22Rv1 (cell line): ENCODE measurements around the gene JPT2.

Experiments
- H3K27ac ChIP-seq: fragments of 450-650 bp; 2 replicates; pipeline ENCODE4 v1.5.1; 2017
- ZFX ChIP-seq: fragments of 450-650 bp; IDR thresholded peaks from 2 replicates; pipeline ENCODE4 v1.6.1; 2017; ENCODE audit warnings: antibody characterized with exemption, borderline replicate concordance
- TF ChIP-seq, protein P1 (sequence below): fragments of 450-650 bp; IDR thresholded peaks from 2 replicates; pipeline ENCODE4 v1.5.1; 2017; ENCODE audit warnings: mild to moderate bottlenecking

Gene JPT2

DNA sequence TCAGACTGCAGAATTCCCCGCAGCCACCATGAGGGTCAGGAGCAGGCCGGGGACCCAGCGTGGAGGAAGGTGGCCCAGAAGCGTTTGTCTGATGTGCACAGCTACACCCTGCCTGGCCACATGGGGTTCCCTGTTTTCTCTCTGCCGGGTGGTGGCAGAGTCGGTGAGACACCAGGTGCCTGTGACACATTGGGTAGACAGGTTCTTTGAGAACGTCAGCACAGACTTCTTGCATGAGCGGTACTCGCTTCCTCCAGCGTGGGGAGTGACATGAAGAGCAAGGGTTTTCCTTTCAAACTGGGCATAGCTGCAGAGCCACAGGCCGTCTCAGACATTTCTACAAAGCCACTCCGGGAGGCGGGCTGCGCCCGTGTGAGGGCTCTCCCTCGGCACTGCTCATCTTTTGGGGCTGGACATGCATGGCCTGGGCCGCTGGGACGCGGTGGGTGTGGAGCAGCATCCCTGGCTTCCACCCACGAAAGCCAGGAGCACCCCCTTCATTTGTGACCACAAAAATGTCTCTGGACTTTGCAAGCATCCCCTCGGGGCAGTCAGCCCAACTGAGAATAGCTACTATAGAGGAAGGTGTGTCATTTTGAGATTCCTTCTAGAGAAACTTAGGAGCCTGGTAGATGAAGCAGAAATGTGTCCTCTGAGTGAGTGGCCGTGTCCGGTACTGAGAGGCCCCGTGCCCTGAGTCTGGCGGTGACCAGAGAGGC lies 67.3 kb downstream of the JPT2 start:
- no peak overlapping the region for H3K27ac ChIP-seq
- TF ChIP-seq, protein P1, sequence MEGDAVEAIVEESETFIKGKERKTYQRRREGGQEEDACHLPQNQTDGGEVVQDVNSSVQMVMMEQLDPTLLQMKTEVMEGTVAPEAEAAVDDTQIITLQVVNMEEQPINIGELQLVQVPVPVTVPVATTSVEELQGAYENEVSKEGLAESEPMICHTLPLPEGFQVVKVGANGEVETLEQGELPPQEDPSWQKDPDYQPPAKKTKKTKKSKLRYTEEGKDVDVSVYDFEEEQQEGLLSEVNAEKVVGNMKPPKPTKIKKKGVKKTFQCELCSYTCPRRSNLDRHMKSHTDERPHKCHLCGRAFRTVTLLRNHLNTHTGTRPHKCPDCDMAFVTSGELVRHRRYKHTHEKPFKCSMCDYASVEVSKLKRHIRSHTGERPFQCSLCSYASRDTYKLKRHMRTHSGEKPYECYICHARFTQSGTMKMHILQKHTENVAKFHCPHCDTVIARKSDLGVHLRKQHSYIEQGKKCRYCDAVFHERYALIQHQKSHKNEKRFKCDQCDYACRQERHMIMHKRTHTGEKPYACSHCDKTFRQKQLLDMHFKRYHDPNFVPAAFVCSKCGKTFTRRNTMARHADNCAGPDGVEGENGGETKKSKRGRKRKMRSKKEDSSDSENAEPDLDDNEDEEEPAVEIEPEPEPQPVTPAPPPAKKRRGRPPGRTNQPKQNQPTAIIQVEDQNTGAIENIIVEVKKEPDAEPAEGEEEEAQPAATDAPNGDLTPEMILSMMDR, result no peak
- TF ChIP-seq ZFX, result no peak

DNA sequence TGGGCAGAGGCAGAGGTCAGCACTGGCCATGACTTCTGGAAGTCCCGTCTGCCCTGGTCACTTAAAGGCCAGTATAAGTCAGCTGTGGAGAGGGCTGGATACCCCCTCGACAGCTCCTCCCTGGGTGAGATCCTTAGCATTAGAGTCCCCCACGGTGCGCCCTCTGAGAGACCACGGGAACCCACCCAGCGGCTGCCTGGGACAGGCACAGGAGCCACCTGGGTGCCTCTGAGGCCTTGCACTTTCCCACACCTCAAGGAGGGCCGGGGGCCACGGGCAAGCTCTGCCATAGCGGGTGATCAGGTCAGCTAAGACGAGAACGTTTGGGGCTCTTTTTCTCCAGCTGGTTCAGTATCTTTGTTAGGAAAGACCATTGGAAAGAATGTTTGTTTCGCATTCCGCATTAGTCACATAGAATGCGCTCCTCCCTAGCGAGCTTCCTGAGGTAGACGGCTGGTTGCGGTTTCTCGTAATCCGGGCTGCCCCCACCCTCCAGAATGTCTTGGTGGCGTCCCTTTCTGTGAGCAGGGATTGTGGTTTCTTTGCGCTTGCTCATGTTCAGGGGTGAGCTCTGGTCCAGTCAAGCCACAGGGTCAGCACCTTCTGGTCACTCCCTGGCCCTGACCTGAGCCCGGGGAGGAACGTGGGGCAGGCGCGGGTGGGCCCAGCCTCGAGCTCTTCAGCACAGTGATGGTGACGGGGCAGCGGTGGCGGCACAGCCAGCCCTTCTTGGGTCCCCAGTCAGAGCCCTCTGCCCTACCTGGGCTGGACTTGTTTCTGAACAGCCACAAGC lies 68.0 kb downstream of the JPT2 start:
- TF ChIP-seq, protein P1, result no peak
- TF ChIP-seq ZFX, result no peak
- no peak overlapping the region for H3K27ac ChIP-seq

DNA sequence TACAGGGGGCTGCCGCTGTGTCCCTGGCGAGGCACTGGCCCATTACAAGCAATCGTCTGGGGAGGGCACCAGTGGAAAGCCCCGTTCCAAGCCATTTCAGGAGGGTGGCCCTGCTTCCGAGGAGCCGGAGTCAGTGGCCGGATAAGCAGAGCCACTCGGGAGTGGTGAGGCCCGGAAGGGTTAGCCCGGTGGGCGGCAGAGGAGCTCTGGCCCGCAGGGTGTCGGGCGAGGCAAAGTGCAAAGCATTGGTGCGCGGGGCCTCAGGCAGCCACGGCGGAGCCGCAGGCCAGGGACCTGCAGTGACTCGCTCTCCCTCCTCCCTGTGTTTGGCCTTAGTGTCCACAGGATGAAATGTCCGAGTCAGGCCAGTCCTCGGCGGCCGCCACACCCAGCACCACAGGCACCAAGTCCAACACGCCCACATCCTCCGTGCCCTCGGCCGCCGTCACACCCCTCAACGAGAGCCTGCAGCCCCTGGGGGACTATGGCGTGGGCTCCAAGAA lies 68.7 kb downstream of the JPT2 start:
- TF ChIP-seq, protein P1, result no peak
- no peak for TF ChIP-seq ZFX
- no peak overlapping the region for H3K27ac ChIP-seq

DNA sequence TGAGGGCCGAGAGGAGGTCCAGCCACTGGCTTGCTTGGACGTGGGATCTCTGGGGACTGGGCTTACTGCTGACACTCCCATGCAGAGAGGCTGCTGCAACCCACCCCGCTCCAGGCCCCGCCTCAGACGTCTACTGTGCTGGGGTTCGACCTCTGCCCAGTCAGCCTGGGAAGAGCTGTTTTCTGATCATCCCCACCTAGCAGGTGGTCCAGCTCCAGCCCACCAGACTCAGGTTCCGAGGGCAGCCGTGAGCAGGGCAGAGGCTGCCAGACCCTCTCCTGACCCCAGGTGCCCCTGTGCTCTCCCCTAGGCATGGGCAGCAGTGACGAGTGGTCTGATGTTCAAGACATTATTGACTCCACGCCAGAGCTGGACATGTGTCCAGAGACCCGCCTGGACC lies 69.9 kb downstream of the JPT2 start:
- no peak overlapping the region for H3K27ac ChIP-seq
- TF ChIP-seq ZFX, result no peak
- TF ChIP-seq, protein P1, result no peak

DNA sequence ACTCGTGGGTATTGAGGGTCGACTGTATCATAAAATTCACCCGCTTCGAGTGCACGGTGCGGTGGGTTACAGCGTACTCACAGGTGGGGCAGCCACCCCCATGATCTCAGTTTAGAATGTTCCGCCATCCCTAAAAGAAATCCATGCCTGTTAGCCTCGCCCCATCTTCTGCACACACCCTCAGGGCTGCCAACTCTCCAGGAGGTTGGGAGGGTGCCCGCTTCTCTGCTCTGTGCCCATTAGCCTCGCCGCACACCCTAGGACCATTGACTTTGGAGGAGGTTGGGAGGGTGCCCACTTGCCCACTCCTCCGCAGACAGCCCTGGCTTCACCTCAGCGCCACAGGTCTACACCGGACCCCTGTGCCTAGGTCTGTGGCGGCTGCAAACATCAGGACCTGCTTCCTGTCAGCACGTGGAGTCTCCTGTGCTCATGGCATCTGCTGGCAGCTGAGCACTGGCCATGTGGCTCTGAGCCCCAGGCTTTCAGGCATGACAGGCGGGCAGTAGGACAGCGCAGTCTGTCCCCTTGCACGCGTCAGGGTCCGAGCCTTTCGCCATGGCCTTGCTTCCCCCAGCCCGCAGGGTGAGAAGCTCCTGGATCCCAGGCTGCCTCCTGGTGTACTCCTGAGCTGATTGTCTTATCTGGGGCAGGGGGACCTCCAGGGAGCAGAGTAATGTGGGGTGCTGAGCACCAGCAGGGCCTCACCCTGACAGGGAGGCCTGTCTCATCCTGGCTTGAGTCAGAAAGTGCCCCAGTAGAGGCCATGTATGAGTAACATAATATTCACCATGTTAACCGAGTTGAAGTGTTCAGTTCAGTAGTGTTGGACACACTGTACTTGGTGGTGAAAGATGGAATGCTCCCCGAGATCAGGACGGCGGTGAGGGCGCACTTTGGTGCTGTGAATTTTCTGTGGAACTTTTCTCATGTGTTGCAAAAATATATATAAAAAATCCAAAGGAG lies 71.4 kb downstream of the JPT2 start:
- H3K27ac ChIP-seq, result no peak overlapping the region
- TF ChIP-seq, protein P1, result no peak
- TF ChIP-seq ZFX, result no peak
